ENCODE measurements around the gene ESCO1. TPM values are rescaled to one million over a fixed set of nuclear protein-coding genes. Genes with fewer than 3 reads are reported as not detected.

Gene ESCO1
- total and polyA plus RNA-seq, 4 donors: 12.1 to 26.9 (median 20.0) TPM

GRCh38 chr18:21479721-21480120, 120.8 kb downstream of the ESCO1 start:
- WGBS (ENCODE audit: insufficient coverage): no CpG with 5 or more reads among the region's 5 CpGs
- Histone ChIP-seq H3K36me3 (ENCODE audit: control insufficient read depth, insufficient read depth, low read length) (no peaks in the 10 kb centered on the region), H3K27ac (ENCODE audit: low read depth, low read length) (no peak overlapping the region), H3K9me3 (ENCODE audit: control insufficient read depth, insufficient read depth, low read length) (no peaks in the 10 kb centered on the region), H3K4me1 (ENCODE audit: control insufficient read depth, insufficient read depth, low read length) (no peaks in the 10 kb centered on the region), H3K4me3 (ENCODE audit: low read depth, low read length) (no peak overlapping the region), H3K27me3 (ENCODE audit: control insufficient read depth, insufficient read depth, low read length) (no peaks in the 10 kb centered on the region)
- no peak for DNase-seq (ENCODE audit: low read depth in 4 of 6, low spot score in 6 of 6)

Other genes starting within 250 kb of the ESCO1 start
- gene SNRPD1, start 11.6 kb upstream of the ESCO1 start, total RNA-seq: 10 to 100 TPM; 16.1 to 65.4 TPM
- gene SNRPD1, start 11.6 kb upstream of the ESCO1 start, polyA plus RNA-seq (ENCODE audit: insufficient read length in 2 of 2): 100 to 1,000 TPM; 109 to 110 TPM
- gene ABHD3, start 104.1 kb upstream of the ESCO1 start, total RNA-seq: 10 to 100 TPM; 10.2 to 26.0 TPM
- 10 to 100 TPM; 23.8 to 24.7 TPM for gene ABHD3, start 104.1 kb upstream of the ESCO1 start, polyA plus RNA-seq (ENCODE audit: insufficient read length in 2 of 2)
- gene MIB1, start 140.1 kb upstream of the ESCO1 start, total RNA-seq: 10 to 100 TPM; 71.2 to 87.7 TPM
- gene MIB1, start 140.1 kb upstream of the ESCO1 start, polyA plus RNA-seq (ENCODE audit: insufficient read length in 2 of 2): 10 to 100 TPM; 29.1 TPM

Measured in spinal cord (tissue), 10 donors.